ENCODE results near the gene TGFBR1.
"Not testable (repeated sequence)": the region's sequence is repeated elsewhere in the genome, so short reads cannot be mapped to it uniquely, and the experiment has no call there.

Gene TGFBR1

DNA sequence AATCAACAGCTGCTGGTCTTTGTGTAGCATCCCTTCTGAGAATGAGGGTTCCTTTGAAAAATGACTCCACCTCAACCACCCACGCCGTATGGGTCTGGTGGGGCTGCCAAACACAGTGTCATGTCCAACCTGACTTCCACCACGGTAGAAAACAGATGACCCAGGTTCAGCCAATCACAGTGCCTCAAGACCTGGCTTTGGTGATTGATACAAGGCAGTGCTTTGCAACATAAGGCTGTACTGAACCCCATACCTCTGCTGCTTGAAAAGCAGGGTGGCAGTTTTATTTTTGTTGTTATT lies 11.5 kb upstream of the TGFBR1 start:
- Histone ChIP-seq H3K4me2 (ENCODE audit: low read length) (no peak overlapping the region), H3K79me2 (ENCODE audit: control insufficient read depth, low read length) (no peaks in the 10 kb centered on the region), H3K4me1 (ENCODE audit: control insufficient read depth, low read length) (no peaks in the 10 kb centered on the region), H3K27ac (ENCODE audit: low read depth, low read length) (no peak overlapping the region), H3K4me3 (ENCODE audit: low read length) (no peak overlapping the region), H4K20me1 (ENCODE audit: control insufficient read depth, insufficient read depth, low read depth, low read length) (no peaks in the 10 kb centered on the region), H3K9me3 (ENCODE audit: control insufficient read depth, insufficient read depth, low read length) (peaks cover 18% of the 10 kb centered on the region; the same call in 1 of the 2 replicates), H3F3A (ENCODE audit: control insufficient read depth, insufficient read depth) (no peaks in the 10 kb centered on the region), H3K9me2 (replicated peaks; ENCODE audit: control insufficient read depth, low read length) (no peaks in the 10 kb centered on the region), H3K27me3 (ENCODE audit: control insufficient read depth, low read length) (no peaks in the 10 kb centered on the region), H3K36me3 (ENCODE audit: control insufficient read depth, low read length) (no peaks in the 10 kb centered on the region)
- TF ChIP-seq EZH2phosphoT487 (IDR thresholded peaks at IDR 0.05; ENCODE audit: borderline replicate concordance, low read length), result no peak
- TF ChIP-seq, protein P1, sequence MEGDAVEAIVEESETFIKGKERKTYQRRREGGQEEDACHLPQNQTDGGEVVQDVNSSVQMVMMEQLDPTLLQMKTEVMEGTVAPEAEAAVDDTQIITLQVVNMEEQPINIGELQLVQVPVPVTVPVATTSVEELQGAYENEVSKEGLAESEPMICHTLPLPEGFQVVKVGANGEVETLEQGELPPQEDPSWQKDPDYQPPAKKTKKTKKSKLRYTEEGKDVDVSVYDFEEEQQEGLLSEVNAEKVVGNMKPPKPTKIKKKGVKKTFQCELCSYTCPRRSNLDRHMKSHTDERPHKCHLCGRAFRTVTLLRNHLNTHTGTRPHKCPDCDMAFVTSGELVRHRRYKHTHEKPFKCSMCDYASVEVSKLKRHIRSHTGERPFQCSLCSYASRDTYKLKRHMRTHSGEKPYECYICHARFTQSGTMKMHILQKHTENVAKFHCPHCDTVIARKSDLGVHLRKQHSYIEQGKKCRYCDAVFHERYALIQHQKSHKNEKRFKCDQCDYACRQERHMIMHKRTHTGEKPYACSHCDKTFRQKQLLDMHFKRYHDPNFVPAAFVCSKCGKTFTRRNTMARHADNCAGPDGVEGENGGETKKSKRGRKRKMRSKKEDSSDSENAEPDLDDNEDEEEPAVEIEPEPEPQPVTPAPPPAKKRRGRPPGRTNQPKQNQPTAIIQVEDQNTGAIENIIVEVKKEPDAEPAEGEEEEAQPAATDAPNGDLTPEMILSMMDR (IDR thresholded peaks at IDR 0.05; ENCODE audit: low read depth, low read length, poor library complexity, severe bottlenecking), result no peak

DNA sequence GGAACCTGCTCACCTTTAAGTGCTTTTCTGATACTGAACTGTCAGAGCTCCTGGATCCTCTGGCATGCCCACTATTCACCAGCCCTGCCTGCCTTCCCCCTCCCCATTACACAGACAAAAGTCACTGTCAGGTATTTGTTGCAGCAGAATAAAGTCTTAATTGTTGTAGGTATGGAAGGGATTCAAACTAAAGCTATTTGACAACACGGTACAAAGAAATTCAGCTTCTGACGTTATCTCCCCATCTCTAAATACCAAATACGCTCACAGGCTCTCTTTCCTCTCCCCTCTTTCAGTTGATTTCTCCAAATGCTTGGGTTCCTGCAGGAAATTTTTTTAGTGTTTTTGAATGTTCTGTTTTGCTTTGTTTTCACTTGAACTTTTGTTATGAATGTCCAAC lies 9.3 kb upstream of the TGFBR1 start:
- Histone ChIP-seq H3K27ac (ENCODE audit: low read depth, low read length) (no peak overlapping the region), H3K27me3 (ENCODE audit: control insufficient read depth, low read length) (no peaks in the 10 kb centered on the region)

DNA sequence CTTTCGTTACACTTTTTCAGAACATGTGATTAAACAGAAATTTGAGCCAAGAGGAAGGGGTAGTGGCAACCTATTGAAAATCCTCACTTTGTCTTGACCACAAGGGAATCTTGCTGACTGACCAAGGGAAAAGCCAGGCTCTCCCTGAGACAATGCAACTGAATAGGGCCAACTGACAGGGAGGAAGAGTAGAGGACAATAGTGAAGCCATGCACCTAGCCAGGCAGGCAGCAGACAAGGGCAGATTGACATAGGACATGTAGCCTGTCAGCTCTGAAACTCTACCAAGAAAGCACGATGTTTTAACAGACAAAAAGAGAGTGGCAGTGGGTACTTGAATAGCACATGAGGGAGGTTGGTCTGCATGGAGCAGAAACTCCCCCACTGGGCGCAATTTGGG lies 8.5 kb upstream of the TGFBR1 start:
- H3K36me3 ChIP-seq (ENCODE audit: control insufficient read depth, low read length), result no peaks in the 10 kb centered on the region
- no peak overlapping the region for H3K27ac ChIP-seq (ENCODE audit: low read depth, low read length)
- H3K79me2 ChIP-seq (ENCODE audit: control insufficient read depth, low read length), result no peaks in the 10 kb centered on the region
- TF ChIP-seq EZH2phosphoT487 (IDR thresholded peaks at IDR 0.05; ENCODE audit: borderline replicate concordance, low read length), result no peak
- TF ChIP-seq, protein P1 (IDR thresholded peaks at IDR 0.05; ENCODE audit: low read depth, low read length, poor library complexity, severe bottlenecking), result no peak
- H3K4me2 ChIP-seq (ENCODE audit: low read length), result no peak overlapping the region
- H3K9me3 ChIP-seq (ENCODE audit: control insufficient read depth, insufficient read depth, low read length), result no peaks in the 10 kb centered on the region
- no peaks in the 10 kb centered on the region for H4K20me1 ChIP-seq (ENCODE audit: control insufficient read depth, insufficient read depth, low read depth, low read length)
- no peaks in the 10 kb centered on the region for H3K27me3 ChIP-seq (ENCODE audit: control insufficient read depth, low read length)
- H3K4me3 ChIP-seq (ENCODE audit: low read length), result no peak overlapping the region
- H3K4me1 ChIP-seq (ENCODE audit: control insufficient read depth, low read length), result no peaks in the 10 kb centered on the region
- H3K9me2 ChIP-seq (replicated peaks; ENCODE audit: control insufficient read depth, low read length), result no peaks in the 10 kb centered on the region
- H3F3A ChIP-seq (ENCODE audit: control insufficient read depth, insufficient read depth), result no peaks in the 10 kb centered on the region

More for the DNA sequence above, 9.3 kb upstream of the TGFBR1 start:
- Histone ChIP-seq H3K36me3 (ENCODE audit: control insufficient read depth, low read length) (no peaks in the 10 kb centered on the region), H3F3A (ENCODE audit: control insufficient read depth, insufficient read depth) (no peaks in the 10 kb centered on the region), H3K79me2 (ENCODE audit: control insufficient read depth, low read length) (no peaks in the 10 kb centered on the region), H3K4me2 (ENCODE audit: low read length) (no peak overlapping the region), H3K9me3 (ENCODE audit: control insufficient read depth, insufficient read depth, low read length) (peaks cover 3% of the 10 kb centered on the region; the same call in 1 of the 2 replicates), H3K4me1 (ENCODE audit: control insufficient read depth, low read length) (no peaks in the 10 kb centered on the region), H3K9me2 (replicated peaks; ENCODE audit: control insufficient read depth, low read length) (no peaks in the 10 kb centered on the region), H4K20me1 (ENCODE audit: control insufficient read depth, insufficient read depth, low read depth, low read length) (no peaks in the 10 kb centered on the region), H3K4me3 (ENCODE audit: low read length) (no peak overlapping the region)
- no peak for TF ChIP-seq EZH2phosphoT487 (IDR thresholded peaks at IDR 0.05; ENCODE audit: borderline replicate concordance, low read length)
- TF ChIP-seq, protein P1 (IDR thresholded peaks at IDR 0.05; ENCODE audit: low read depth, low read length, poor library complexity, severe bottlenecking), result no peak

DNA sequence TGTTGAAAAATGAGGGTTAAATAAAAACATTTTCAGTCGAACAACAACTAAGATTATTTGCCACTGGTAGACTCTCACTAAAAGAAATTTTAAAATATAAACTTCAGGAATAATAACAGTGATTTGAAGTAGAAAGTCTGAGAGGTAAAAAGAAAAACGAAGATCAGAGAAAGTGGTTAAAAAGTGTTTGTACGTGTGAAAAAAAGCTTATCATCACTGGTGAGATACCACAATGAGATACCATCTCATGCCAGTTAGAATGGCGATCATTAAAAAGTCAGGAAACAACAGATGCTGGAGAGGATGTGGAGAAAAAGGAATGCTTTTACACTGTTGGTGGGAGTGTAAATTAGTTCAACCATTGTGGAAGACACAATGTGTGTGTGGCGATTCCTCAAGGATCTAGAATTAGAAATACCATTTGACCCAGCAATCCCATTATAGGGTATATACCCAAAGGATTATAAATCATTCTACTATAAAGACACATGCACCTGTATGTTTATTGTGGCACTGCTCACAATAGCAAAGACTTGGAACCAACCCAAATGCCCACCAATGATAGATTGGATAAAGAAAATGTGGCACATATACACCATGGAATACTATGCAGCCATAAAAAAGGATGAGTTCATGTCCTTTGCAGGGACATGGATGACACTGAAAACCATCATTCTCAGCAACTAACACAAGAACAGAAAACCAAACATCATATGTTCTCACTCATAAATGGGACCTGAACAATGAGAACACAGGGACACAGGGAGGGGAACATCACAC lies 4.9 kb upstream of the TGFBR1 start:
- H3K4me3 ChIP-seq (ENCODE audit: low read length); H3K27ac ChIP-seq (ENCODE audit: low read depth, low read length); H3K9me2 ChIP-seq (replicated peaks; ENCODE audit: control insufficient read depth, low read length); H3K4me2 ChIP-seq (ENCODE audit: low read length); H3K9me3 ChIP-seq (ENCODE audit: control insufficient read depth, insufficient read depth, low read length); H3K4me1 ChIP-seq (ENCODE audit: control insufficient read depth, low read length); H3K27me3 ChIP-seq (ENCODE audit: control insufficient read depth, low read length); H4K20me1 ChIP-seq (ENCODE audit: control insufficient read depth, insufficient read depth, low read depth, low read length); H3F3A ChIP-seq (ENCODE audit: control insufficient read depth, insufficient read depth); H3K36me3 ChIP-seq (ENCODE audit: control insufficient read depth, low read length); H3K79me2 ChIP-seq (ENCODE audit: control insufficient read depth, low read length): not testable (repeated sequence)

Data from DOHH2 (cell line).